ENCODE data around the gene TTC9B. TPM values are rescaled to one million over a fixed set of nuclear protein-coding genes. Genes with fewer than 3 reads are reported as not detected.

TTC9B gene
- total RNA-seq, 1 donor from 2014 or later: not detected

- peaks cover 39% of the 10 kb centered on the region for H3K27me3 ChIP-seq (ENCODE audit: low read depth)
- intact Hi-C loops (cut with DNase I): no loop called here
- H3K4me1 ChIP-seq: peaks cover 10% of the 10 kb centered on the region
Observed at GRCh38 chr19:40214936-40215335, 3.2 kb downstream of the TTC9B start.

GRCh38 chr19:40213882-40214570, 4.2 kb downstream of the TTC9B start:
- DNase-seq (no peak), ATAC-seq (no peak)
- Histone ChIP-seq H3K27me3 (ENCODE audit: low read depth) (peaks cover 30% of the 10 kb centered on the region), H3K9me3 (no peaks in the 10 kb centered on the region), H3K36me3 (peaks cover 20% of the 10 kb centered on the region), H3K4me3 (no peak overlapping the region), H3K4me1 (peaks cover 13% of the 10 kb centered on the region), H3K27ac (no peak overlapping the region)
- intact Hi-C loops (cut with DNase I): no loop called here
- no peak for TF ChIP-seq CTCF (IDR thresholded peaks at IDR 0.05)

More at GRCh38 chr19:40214936-40215335, 3.2 kb downstream of the TTC9B start:
- DNase-seq (no peak), ATAC-seq (no peak)
- Histone ChIP-seq H3K36me3 (peaks cover 16% of the 10 kb centered on the region), H3K27ac (no peak overlapping the region), H3K9me3 (no peaks in the 10 kb centered on the region), H3K4me3 (no peak overlapping the region)
- no peak for TF ChIP-seq CTCF (IDR thresholded peaks at IDR 0.05)

GRCh38 chr19:40213251-40213829, 4.8 kb downstream of the TTC9B start:
- Histone ChIP-seq H3K36me3 (peaks cover 20% of the 10 kb centered on the region), H3K27ac (no peak overlapping the region), H3K27me3 (ENCODE audit: low read depth) (peaks cover 24% of the 10 kb centered on the region), H3K4me1 (peaks cover 16% of the 10 kb centered on the region), H3K4me3 (no peak overlapping the region), H3K9me3 (no peaks in the 10 kb centered on the region)
- DNase-seq: no peak
- TF ChIP-seq CTCF (IDR thresholded peaks at IDR 0.05): no peak
- no peak for ATAC-seq
- intact Hi-C loops (cut with DNase I): no loop called here

- H3K36me3 ChIP-seq: peaks cover 20% of the 10 kb centered on the region
- intact Hi-C loops (cut with DNase I): no loop called here
- no peak overlapping the region for H3K27ac ChIP-seq
- DNase-seq (no peak), ATAC-seq (no peak)
- H3K9me3 ChIP-seq: no peaks in the 10 kb centered on the region
- H3K4me3 ChIP-seq: no peak overlapping the region
- TF ChIP-seq CTCF (IDR thresholded peaks at IDR 0.05): no peak
- H3K27me3 ChIP-seq (ENCODE audit: low read depth): no peaks in the 10 kb centered on the region
- peaks cover 7% of the 10 kb centered on the region for H3K4me1 ChIP-seq
Observed at GRCh38 chr19:40210889-40211288, 7.3 kb downstream of the TTC9B start.

GRCh38 chr19:40208602-40209001, 9.6 kb downstream of the TTC9B start:
- Histone ChIP-seq H3K4me1 (peaks cover 7% of the 10 kb centered on the region), H3K9me3 (no peaks in the 10 kb centered on the region), H3K36me3 (peaks cover 33% of the 10 kb centered on the region), H3K27ac (no peak overlapping the region), H3K27me3 (ENCODE audit: low read depth) (no peaks in the 10 kb centered on the region), H3K4me3 (no peak overlapping the region)
- no peak for ATAC-seq
- no peak for DNase-seq
- intact Hi-C loops (cut with DNase I): no loop called here
- no peak for TF ChIP-seq CTCF (IDR thresholded peaks at IDR 0.05)

All from lower lobe of right lung (tissue), 2 donors.